Measurements from ENCODE around the gene COL27A1.

Gene COL27A1

DNA sequence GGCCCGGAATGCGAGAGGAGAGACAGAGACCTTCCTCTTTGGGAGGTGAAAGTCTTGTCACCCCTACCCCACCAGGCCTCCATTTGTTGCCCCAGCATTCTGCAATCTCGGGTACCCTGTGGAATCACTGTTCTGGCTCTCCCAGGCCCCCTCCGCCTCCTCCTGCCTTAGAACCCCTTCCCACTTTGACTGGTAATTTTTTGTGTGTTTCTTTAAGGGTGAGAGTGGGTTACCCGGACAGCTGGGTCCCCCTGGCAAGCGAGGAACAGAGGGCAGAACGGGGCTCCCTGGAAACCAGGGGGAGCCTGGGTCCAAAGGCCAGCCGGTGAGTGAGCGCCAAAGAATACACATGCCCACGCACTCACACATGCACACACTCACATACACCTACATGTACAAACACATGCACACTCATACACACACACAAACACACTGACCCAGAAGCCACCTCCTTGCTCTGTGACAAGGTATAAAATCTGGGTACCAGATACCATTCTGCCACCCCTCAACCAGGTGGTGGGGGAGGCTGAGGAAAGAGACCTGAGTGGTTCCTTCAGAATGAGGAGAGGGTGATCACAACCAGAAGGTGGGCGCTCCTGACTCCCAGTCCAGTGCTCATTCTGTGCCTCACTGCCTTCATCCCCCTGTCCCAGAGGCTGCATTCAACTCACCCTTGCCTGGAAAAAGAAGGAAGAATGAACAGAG, 136.7 kb downstream of the COL27A1 start:
- no peak overlapping the region for H3K27ac ChIP-seq (replicated peaks)
- no peak for DNase-seq (ENCODE audit: low read depth in 1 of 2, low spot score in 1 of 2)
- H3K4me3 ChIP-seq (replicated peaks; ENCODE audit: insufficient read depth, low read length) = no peak overlapping the region
- H3K27me3 ChIP-seq (ENCODE audit: insufficient read depth, poor library complexity, severe bottlenecking) = no peaks in the 10 kb centered on the region
- TF ChIP-seq POLR2AphosphoS5 (IDR thresholded peaks at IDR 0.05; ENCODE audit: low read depth) (no peak), GABPA (IDR thresholded peaks at IDR 0.05; ENCODE audit: low read depth) (no peak), SPI1 (IDR thresholded peaks at IDR 0.05; ENCODE audit: borderline replicate concordance, low read depth) (no peak)
- TF ChIP-seq, protein P1, sequence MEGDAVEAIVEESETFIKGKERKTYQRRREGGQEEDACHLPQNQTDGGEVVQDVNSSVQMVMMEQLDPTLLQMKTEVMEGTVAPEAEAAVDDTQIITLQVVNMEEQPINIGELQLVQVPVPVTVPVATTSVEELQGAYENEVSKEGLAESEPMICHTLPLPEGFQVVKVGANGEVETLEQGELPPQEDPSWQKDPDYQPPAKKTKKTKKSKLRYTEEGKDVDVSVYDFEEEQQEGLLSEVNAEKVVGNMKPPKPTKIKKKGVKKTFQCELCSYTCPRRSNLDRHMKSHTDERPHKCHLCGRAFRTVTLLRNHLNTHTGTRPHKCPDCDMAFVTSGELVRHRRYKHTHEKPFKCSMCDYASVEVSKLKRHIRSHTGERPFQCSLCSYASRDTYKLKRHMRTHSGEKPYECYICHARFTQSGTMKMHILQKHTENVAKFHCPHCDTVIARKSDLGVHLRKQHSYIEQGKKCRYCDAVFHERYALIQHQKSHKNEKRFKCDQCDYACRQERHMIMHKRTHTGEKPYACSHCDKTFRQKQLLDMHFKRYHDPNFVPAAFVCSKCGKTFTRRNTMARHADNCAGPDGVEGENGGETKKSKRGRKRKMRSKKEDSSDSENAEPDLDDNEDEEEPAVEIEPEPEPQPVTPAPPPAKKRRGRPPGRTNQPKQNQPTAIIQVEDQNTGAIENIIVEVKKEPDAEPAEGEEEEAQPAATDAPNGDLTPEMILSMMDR (IDR thresholded peaks at IDR 0.05; ENCODE audit: insufficient read depth, low read length) = no peak
- TF ChIP-seq, protein P2, sequence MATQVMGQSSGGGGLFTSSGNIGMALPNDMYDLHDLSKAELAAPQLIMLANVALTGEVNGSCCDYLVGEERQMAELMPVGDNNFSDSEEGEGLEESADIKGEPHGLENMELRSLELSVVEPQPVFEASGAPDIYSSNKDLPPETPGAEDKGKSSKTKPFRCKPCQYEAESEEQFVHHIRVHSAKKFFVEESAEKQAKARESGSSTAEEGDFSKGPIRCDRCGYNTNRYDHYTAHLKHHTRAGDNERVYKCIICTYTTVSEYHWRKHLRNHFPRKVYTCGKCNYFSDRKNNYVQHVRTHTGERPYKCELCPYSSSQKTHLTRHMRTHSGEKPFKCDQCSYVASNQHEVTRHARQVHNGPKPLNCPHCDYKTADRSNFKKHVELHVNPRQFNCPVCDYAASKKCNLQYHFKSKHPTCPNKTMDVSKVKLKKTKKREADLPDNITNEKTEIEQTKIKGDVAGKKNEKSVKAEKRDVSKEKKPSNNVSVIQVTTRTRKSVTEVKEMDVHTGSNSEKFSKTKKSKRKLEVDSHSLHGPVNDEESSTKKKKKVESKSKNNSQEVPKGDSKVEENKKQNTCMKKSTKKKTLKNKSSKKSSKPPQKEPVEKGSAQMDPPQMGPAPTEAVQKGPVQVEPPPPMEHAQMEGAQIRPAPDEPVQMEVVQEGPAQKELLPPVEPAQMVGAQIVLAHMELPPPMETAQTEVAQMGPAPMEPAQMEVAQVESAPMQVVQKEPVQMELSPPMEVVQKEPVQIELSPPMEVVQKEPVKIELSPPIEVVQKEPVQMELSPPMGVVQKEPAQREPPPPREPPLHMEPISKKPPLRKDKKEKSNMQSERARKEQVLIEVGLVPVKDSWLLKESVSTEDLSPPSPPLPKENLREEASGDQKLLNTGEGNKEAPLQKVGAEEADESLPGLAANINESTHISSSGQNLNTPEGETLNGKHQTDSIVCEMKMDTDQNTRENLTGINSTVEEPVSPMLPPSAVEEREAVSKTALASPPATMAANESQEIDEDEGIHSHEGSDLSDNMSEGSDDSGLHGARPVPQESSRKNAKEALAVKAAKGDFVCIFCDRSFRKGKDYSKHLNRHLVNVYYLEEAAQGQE (IDR thresholded peaks at IDR 0.05; ENCODE audit: insufficient replicate concordance, low read depth) = no peak

DNA sequence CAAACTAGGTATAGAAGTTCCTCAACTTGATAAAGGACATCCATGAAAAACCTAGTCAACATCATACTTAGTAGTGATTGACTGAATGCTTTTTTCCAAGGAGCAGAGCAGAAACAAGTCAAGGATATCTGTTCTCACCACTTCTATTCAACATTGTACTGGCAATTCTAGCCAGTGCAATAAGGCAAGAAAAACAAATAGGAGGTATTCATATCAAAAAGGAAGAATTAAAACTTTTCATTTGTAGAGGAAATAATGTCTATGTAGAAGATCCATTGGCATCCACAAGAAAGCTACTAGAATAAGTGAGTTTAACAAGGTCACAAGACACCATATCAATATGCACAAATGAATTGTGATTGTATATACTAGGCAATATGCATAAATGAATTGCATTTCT, 139.3 kb downstream of the COL27A1 start:
- Histone ChIP-seq H3K4me3 (replicated peaks; ENCODE audit: insufficient read depth, low read length) (no peak overlapping the region), H3K27ac (replicated peaks) (no peak overlapping the region), H3K27me3 (ENCODE audit: insufficient read depth, poor library complexity, severe bottlenecking) (no peaks in the 10 kb centered on the region)
- TF ChIP-seq, protein P2 (IDR thresholded peaks at IDR 0.05; ENCODE audit: insufficient replicate concordance, low read depth) = no peak
- TF ChIP-seq GABPA (IDR thresholded peaks at IDR 0.05; ENCODE audit: low read depth) = no peak
- no peak for TF ChIP-seq POLR2AphosphoS5 (IDR thresholded peaks at IDR 0.05; ENCODE audit: low read depth)
- TF ChIP-seq, protein P1 (IDR thresholded peaks at IDR 0.05; ENCODE audit: insufficient read depth, low read length) = no peak
- no peak for TF ChIP-seq SPI1 (IDR thresholded peaks at IDR 0.05; ENCODE audit: borderline replicate concordance, low read depth)
- no peak for DNase-seq (ENCODE audit: low read depth in 1 of 2, low spot score in 1 of 2)

DNA sequence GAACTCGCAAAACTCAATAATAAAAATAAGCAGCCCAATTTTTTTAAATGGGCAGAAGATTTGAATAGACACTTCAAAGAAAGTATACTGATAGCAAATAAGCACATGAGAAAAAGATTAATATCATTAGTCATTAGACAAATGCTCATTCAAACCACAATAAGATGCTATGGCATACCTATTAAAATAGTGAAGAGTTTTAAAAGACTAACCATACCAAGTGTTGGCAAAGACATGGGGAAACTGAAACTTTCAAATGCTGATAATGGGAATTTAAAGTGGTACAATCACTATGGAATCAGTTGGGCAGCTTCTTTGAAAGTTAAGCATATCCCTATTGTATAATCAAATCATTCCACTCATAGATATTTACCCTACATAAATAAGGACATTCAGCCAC, 141.0 kb downstream of the COL27A1 start:
- DNase-seq (ENCODE audit: low read depth in 1 of 2, low spot score in 1 of 2) = no peak
- H3K27ac ChIP-seq (replicated peaks) = no peak overlapping the region
- TF ChIP-seq SPI1 (IDR thresholded peaks at IDR 0.05; ENCODE audit: borderline replicate concordance, low read depth) = no peak
- TF ChIP-seq, protein P2 (IDR thresholded peaks at IDR 0.05; ENCODE audit: insufficient replicate concordance, low read depth) = no peak
- TF ChIP-seq, protein P1 (IDR thresholded peaks at IDR 0.05; ENCODE audit: insufficient read depth, low read length) = no peak
- no peaks in the 10 kb centered on the region for H3K27me3 ChIP-seq (ENCODE audit: insufficient read depth, poor library complexity, severe bottlenecking)
- no peak overlapping the region for H3K4me3 ChIP-seq (replicated peaks; ENCODE audit: insufficient read depth, low read length)
